Activated CD8-positive, alpha-beta memory T cell treated with anti-CD3 and anti-CD28 coated beads for 36 hours (primary cell): ENCODE data around the gene RNF175. TPM values are rescaled to one million over a fixed set of nuclear protein-coding genes. Genes with fewer than 3 reads are reported as not detected.

ENCODE experiments used
- CTCF ChIA-PET: fragments of 350-600 bp; sonication (Branson Sonifier 250); formaldehyde crosslinking; loops from one replicate; lab custom pipeline; 2021; ENCODE audit warnings: antibody characterized with exemption; lab: Charles Lee
- POLR2A ChIA-PET: fragments of 350-600 bp; sonication (Branson Sonifier 250); formaldehyde crosslinking; loops from one replicate; lab custom pipeline; 2021; ENCODE audit warnings: antibody characterized with exemption; lab: Charles Lee
- total RNA-seq, 2 experiments: library from RNA; stranded (reverse); gene quantifications; one replicate each; pipeline ENCODE4 v1.2.3, GENCODE V29; 2021

RNF175 gene
- total RNA-seq, 2 experiments from 2014 or later = not detected

DNA sequence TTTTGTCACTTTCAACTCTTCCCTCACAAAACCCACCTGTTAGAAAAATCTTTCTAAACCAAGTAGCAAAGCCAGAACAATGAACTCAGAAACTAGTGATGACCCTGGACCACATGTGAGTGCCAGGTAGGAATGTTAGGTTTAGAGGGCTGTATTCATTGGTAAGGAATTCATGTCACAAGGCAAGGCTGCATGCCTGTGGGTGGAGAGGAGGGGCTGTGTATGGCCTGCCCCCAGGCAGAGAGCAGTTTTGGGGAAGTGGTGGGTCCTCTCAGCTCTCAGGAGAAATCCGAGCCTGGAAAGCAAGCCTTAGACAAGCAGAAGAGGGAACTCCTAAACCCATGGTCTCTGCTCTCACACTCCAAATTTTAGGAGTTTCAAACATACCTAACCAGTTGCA is 2.4 kb downstream of the RNF175 start:
- POLR2A ChIA-PET = no interaction called here
- CTCF ChIA-PET = no interaction called here

DNA sequence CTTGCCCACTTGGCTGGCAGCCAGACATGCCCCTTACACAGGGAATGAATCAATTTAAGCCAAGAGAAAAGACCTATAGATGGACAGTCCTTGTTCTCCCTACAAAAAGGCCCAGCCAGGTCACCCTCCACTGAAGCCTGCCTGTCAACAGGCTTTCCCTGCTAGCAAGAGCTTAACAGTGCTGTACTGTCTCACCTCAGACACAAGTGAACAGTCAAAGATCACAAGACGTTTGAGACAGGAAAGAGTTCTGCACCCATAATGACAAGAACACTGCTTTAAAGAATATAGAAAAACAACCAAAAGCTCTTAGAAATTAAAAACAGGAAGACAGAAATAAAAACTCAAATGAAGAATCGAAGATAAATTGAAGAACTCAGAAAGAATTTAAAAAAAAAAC is 4.6 kb downstream of the RNF175 start:
- ChIA-PET POLR2A (no interaction called here), CTCF (no interaction called here)

DNA sequence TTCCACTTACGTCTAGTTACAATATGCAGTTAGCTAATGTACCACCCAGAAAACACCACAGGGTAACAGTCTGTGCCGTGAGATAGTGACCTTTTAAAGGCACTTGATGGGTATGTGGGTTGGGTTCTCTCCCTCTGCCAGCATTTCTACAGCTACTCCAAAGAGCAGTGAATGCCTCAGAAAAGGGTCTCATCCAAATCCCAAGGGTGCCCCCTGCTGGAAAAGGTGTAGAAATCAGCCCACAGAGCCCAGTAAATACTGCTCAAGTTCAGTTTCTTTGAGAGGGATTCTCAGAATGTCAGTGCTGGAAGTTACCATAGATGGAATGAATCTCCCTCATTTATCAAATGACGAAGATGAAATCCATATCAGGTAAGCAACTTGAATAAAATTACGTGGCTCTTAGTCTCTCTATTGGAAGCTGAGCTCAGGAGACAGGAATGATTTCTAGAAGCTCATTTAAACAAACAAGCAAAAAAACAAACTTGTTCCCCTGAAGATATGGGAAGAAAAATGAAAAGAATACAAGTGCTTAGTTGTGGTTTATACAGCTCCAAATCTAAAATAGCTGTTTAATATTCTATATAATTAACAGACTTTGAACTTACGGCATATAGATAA is 9.5 kb downstream of the RNF175 start:
- POLR2A ChIA-PET = no interaction called here
- CTCF ChIA-PET = interaction anchor here (0.9 to 1.9 kb wide), 4 partner anchors 8 to 402 kb away, joined by 3 to 7 read pairs (median 4); no protein-coding TSS in a partner anchor

DNA sequence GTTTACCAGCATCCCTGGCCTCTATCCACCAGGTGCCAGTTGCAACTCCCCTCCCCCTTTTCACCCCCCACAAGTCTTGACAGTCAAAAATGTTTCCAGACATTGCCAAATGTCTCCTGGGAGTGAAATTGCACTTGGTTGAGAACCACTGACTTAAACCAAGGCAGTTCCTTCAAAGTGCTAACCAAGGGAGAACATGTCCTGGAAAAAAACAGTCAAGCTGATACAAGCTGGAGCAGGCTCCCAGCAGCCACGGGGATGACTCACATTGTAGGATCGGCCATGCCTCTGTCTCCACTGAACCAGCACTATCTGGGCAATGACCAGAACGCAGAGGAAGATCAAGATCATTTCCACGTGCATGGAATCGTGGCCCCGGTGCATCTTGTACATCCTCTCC is 11.4 kb downstream of the RNF175 start:
- CTCF ChIA-PET = interaction anchor here (1.6 kb wide), 1 partner anchor 104 kb away, joined by 6 read pairs; no protein-coding TSS in a partner anchor
- POLR2A ChIA-PET = no interaction called here

DNA sequence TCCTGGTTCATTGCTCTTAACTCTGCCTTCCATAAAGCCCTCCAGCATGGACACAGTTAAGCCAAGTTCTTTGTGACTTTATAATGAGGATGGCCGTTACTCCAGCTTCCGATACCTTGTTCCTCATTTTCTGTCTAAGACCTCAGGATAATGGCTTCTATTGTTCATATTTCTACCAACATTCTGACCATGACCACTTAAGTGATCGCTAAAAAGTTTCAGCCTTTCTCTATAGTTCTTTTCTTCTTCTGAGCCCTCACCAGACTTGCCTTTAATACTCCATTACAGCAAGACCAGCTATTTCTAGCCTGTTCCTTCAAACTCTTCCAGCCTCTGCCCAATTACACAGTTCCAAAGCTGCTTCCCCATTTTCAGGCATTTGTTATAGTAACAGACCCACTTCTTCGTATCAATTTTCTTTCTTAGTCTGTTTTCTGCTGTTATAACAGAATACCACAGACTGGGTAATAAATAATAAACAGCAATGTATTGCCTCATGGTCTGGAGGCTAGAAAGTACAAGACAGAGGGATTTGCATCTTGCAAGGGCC is 12.3 kb downstream of the RNF175 start:
- POLR2A ChIA-PET = no interaction called here
- CTCF ChIA-PET = no interaction called here

DNA sequence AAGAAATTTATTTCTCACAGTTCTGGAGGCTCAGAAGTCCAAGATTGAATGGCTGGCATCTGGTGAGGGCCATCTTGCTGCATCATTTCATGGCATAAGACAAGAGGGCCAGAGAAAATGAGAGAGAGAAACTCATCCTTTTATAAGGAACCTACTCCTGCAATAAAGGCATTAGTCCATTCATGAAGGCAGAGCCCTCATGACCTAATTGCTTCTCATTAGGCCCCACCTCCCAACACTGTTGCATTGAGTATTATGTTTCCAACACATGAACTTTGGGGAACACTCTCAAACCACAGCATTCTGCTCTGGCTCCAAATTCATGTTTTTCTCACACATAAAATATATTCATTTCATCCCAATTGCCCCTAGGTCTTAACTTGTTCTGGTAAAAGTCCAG is 14.2 kb downstream of the RNF175 start:
- ChIA-PET POLR2A (no interaction called here), CTCF (no interaction called here)

DNA sequence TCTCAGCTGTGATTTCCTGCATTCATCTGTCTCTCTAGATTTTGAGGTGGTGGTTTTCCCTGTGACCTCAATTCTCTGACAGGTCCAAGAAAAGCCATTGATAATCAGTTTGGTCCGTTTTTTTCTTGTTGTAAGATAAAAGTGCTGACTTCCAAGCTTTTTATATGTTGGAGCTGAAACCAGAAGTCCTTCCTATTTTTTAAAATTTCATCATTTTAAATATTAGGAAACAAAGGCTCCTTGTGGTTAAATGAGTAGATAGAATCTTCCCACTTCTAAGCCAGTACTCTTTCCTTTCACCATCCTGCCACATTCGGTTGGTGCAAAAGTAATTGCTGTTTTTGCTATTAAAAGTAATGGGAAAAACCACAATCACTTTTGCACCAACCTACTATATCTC is 18.3 kb downstream of the RNF175 start:
- ChIA-PET CTCF (interaction anchor here (2.1 kb wide), 1 partner anchor 9 kb away, joined by 7 read pairs; no protein-coding TSS in a partner anchor), POLR2A (no interaction called here)

DNA sequence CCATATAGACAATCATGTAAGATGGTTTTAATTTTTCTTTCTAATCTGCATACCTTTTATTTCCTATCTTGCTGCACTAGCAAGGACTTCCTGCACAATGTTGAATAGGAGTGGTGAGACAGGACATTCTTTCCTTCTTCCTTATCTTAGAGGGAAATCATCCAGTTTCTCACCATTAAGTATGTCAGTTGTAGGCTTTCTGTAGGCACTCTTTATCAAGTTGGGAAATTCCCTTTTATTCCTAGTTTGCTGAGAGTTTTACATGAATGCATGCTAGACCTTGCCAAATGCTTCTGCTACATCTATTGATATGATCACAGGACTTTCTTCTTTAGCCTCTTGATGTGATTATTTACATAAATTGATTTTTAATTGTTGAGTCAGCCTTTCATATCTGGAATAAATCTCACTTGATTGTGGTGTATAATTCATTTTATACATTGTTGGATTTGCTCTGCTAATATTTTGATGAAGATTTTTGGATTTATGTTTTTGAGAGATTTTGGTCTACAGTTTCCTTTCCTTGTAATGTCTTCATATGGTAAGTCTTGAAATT is 23.8 kb downstream of the RNF175 start:
- POLR2A ChIA-PET = no interaction called here
- CTCF ChIA-PET = no interaction called here

DNA sequence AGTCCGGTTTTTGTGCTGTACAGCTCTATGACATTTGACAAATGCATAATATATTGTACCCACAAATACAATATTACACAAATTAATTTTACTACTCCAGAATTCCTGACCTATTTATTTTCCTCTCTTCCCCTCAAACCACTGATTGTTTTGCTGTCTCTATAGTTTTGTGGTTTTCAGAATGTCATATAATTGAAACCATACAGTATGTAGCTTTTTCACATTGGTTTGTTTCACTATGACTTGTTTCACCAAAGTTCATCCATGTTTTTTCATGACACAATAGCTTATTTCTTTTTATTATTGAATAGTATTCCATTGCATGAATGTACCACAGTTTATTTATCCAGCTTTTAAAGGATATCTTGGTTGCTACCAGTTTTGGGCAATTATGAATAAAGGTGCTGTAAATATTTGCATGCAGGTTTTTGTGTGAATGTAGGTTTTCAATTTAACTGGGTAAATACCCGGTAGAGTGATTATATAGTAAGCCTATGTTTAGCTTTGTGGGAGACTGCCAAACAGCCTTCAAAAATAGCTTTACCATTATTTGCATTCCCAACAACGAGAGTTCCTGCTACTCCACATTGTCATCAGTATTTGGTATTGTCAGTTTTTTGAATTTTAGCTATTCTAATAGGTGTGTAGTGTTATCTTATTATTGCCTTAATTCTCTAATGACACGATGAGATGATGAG is 25.9 kb downstream of the RNF175 start:
- ChIA-PET CTCF (interaction anchor here (0.9 kb wide), 1 partner anchor 189 kb away, joined by 3 read pairs; no protein-coding TSS in a partner anchor), POLR2A (no interaction called here)

DNA sequence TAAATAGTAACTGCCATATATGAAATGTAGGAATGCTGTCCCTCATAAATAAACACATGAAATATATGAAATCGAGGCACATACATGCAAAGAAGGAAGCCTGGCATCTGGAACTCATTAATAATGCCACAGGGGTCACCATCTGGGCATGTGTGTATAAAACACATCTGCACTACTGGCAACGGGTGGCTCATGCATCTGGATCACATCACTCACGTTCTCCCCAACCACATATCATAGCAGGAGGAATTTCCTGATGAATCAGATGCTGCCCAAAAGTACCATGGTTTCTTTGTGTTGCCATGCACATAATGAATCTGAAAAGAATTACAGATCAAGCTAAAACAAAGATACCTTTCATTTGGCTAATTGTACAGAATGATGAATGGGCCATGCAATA is 28.6 kb downstream of the RNF175 start:
- ChIA-PET POLR2A (no interaction called here), CTCF (no interaction called here)

DNA sequence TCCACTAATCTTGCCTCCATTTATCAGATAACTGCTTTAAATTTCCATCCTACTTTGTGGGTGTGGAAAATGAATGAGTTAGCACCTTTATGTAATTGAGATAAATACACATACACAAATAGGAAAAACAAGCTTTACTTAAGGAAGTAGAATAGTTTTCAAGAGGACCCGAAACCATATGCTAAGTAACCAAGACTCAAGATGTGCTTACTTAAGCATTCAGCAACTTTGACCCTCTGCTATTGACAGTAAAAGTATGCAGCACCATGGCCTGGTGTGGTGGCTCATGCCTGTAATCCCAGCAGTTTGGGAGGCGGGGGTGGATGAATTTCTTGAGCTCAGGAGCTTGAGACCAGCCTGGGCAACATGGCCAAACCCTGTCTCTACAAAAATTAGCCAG is 29.9 kb downstream of the RNF175 start:
- ChIA-PET POLR2A (no interaction called here), CTCF (no interaction called here)

DNA sequence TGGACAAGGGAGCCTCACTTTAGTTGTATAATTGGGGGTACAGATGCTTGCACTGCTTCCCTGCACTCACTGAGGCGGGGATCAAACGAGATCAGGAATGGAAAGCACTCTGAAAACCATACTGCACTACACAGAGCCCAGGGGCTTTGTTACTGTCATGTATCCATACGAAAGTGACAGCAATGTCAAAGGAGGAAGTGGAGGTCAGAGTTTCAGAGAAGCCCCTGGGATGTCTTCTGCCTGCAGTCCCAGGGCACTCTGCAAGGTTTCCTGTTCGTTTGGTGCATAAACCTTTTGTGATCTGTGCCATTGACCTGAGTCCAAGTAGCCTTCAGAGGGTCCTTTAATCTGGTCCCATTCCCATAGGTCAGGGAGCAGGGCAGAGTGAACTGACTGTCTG is 31.2 kb downstream of the RNF175 start:
- ChIA-PET POLR2A (no interaction called here), CTCF (no interaction called here)

DNA sequence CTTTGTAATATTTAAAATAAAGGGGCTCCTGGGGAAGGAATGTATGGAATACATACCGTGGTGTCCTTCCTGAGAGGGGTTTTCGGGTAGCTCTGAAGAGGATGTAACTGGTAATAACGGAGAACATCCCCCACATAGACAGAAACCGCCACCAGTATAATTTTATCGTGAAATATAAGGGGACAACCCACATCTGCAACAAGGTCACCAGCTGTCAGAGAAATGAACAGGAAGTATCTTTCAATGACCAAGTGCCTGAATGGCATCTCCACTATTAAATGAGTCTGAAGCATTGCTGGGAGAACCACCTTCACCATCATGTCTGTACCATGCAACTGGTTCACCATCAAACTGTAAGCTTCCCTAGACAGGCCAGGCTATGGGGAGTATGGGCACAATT is 31.7 kb downstream of the RNF175 start:
- POLR2A ChIA-PET = no interaction called here
- CTCF ChIA-PET = no interaction called here

DNA sequence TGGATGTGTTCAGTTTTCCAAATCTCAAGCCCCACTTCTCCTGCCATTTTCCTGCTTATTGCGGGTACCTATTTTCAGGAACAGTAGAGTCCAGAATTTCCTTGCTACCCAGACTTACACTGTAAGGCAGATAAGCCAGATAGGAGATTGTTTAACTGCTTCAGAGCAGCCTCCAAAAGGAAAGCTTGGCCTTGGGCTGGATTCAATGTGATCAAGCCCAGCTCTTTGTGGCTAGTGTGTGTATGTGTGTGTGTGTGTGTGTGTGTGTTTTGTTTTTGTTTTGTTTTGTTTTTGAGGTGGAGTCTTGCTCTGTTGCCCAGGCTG is 34.0 kb downstream of the RNF175 start:
- ChIA-PET CTCF (interaction anchor here (1.0 kb wide), 1 partner anchor 17 kb away, joined by 3 read pairs; no protein-coding TSS in a partner anchor), POLR2A (no interaction called here)

DNA sequence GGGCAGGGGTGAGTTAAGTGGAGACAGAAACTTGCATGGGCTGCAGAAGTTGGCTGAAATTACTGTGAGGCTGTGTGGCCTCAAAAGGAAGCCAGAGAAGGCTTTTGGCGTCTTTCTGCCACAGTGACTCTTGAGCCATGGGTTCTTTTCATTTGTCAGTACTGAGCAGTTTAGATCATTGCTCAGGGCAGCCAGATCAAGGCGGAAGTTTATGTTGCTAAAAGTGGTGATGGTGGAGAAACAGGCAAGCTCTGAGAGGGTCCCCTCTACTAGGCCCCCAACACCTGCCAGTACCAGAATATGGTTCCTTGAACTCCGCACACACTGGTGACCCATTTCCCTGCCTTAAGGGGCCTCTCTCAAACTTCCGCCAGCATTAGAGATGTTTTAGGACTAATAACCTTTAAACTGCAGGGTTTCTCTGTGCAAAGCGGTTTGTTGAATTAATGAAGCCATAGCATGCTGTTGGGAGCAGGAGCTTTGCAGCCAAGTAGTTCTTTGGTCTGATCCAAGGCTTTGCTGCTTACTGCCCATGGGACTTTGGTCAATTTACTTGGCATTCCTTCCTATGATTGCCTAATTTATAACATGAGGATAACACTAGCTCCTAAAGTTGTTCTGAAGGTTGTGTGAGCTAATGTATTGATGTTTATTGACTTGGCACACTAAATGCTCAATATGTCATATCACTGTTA is 34.5 kb downstream of the RNF175 start:
- ChIA-PET POLR2A (no interaction called here), CTCF (interaction anchor here (0.7 to 1.0 kb wide), 2 partner anchors 16 to 80 kb away, joined by 3 read pairs; no protein-coding TSS in a partner anchor)

DNA sequence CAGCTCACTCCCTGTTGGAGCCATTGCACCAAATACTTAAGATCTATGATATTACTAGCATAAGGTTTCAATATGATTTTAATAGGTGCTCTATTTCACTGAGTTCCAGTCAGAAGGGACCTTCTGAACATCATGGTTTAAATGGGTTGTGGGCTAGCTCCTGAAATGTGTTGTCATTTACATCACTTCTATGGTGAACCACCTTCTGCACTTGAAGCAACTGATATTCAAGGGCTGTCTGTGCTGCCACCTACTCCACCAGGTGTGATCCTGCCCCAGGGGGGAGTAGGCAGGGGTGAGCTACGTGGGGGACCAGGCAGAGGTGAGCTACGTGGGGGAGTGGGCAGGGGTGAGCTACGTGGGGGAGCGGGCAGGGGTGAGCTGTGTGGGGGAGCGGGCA is 35.2 kb downstream of the RNF175 start:
- CTCF ChIA-PET = interaction anchor here (0.7 kb wide), 1 partner anchor 79 kb away, joined by 3 read pairs; no protein-coding TSS in a partner anchor
- POLR2A ChIA-PET = no interaction called here

DNA sequence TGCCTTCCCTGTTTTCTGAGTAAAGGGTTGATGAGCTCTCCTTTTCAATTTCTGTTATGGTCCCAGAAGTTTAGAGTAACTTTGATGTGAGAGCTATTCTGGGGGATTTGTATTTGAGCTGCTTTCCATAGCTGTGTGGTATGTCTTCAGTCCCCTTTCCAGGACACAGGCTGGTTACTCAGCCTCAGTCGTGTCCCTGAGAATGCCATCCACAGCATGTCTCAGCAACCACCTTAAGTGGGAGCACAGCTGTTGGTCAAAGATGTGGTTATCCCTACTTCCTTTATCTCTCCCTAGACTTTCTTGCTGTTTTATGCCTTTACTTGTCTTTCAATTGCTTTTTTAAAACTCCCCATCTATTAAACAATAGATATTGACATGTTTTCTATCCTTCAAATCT is 37.8 kb downstream of the RNF175 start:
- CTCF ChIA-PET = no interaction called here
- POLR2A ChIA-PET = no interaction called here

DNA sequence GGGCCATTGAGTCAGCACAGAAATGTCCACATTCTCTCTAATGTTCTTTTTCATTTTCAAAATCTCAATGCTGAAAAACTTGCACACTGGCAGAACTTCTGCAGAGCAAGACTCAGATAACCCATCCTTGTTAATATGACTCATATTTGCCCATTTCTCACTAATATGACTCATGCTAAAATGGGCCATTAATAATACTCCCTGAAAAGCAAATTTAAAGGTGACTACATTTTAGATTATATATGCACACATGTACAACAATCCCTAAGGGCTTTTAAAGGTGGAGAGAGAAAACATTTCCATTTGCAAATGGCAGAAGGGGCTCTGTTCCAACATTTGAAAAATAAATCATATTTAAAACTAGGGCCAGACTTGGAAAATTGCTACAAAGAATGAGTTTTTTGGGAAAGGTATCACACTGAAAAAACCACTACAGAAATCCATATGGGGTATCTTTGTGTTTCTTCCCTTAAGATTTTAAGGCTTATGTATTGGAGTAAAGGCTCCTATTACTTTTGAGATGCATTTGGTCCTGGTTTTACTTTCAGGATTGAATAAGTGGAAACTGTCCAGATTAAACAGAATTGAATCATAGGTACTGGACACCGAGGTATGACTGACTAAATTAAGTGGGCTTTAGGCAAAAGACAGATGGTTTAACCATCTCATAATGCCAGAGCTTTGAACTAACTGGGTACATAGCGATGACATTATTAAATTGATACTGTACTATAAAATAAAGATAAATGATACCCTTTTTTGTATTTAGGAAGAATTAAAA is 45.8 kb downstream of the RNF175 start:
- POLR2A ChIA-PET = no interaction called here
- CTCF ChIA-PET = no interaction called here

DNA sequence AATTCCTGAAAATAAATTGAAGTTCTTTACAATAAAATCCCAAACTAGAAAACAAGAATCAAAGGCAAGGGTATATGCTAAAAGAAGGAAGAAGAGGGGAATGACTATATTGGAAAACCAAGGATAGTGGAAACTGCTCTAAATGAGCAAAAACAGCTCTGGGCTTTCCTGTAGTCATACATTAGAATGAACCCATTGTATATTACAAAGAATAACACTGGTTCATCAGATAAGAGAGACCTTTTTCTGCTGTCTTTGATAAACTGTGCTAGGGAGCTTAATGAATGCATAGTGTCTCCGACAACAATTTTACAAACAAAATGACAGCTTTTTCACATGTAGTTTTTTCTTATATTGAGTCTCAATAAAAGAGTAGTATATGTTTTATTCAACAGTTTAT is 49.1 kb downstream of the RNF175 start:
- ChIA-PET CTCF (no interaction called here), POLR2A (no interaction called here)
